GM10266 (cell line): ENCODE measurements around the gene TMEM176B.
"Not testable (repeated sequence)": the region's sequence is repeated elsewhere in the genome, so short reads cannot be mapped to it uniquely, and the experiment has no call there.

Source experiments
- DNase-seq: peaks from one replicate; pipeline ENCODE4 v3.0.0; 2012; ENCODE audit errors: extremely low spot score
- CTCF ChIP-seq: IDR thresholded peaks from 2 replicates; pipeline ENCODE4 v1.5.1; 2012; ENCODE audit warnings: mild to moderate bottlenecking, low read depth; ENCODE audit not compliant: control insufficient read depth, insufficient read depth; ENCODE audit errors: missing control alignments

The TMEM176B gene

GRCh38 chr7:150780292-150780691, 19.9 kb downstream of the TMEM176B start:
- DNase-seq, result no peak
- no peak for TF ChIP-seq CTCF

- DNase-seq, result no peak
Observed at GRCh38 chr7:150778738-150779301, 21.3 kb downstream of the TMEM176B start.

GRCh38 chr7:150778014-150778737, 22.0 kb downstream of the TMEM176B start:
- no peak for TF ChIP-seq CTCF
- DNase-seq, result no peak

More at GRCh38 chr7:150778738-150779301, 21.3 kb downstream of the TMEM176B start:
- TF ChIP-seq CTCF, result peak; percentile 87

- DNase-seq, result not testable (repeated sequence)
Observed at GRCh38 chr7:150774131-150774530, 26.0 kb downstream of the TMEM176B start.

GRCh38 chr7:150769768-150770167, 30.4 kb downstream of the TMEM176B start:
- TF ChIP-seq CTCF, result no peak
- DNase-seq, result no peak

- TF ChIP-seq CTCF, result no peak
- no peak for DNase-seq
Observed at GRCh38 chr7:150766334-150766709, 33.8 kb downstream of the TMEM176B start.

- no peak for DNase-seq
- TF ChIP-seq CTCF, result no peak
Observed at GRCh38 chr7:150759479-150759878, 40.7 kb downstream of the TMEM176B start.

- TF ChIP-seq CTCF, result peak; percentile 57
- no peak for DNase-seq
Observed at GRCh38 chr7:150756858-150757257, 43.3 kb downstream of the TMEM176B start.
